ENCODE data around the gene LAMTOR5.
"Not testable (repeated sequence)": the region's sequence is repeated elsewhere in the genome, so short reads cannot be mapped to it uniquely, and the experiment has no call there.

The LAMTOR5 gene

DNA sequence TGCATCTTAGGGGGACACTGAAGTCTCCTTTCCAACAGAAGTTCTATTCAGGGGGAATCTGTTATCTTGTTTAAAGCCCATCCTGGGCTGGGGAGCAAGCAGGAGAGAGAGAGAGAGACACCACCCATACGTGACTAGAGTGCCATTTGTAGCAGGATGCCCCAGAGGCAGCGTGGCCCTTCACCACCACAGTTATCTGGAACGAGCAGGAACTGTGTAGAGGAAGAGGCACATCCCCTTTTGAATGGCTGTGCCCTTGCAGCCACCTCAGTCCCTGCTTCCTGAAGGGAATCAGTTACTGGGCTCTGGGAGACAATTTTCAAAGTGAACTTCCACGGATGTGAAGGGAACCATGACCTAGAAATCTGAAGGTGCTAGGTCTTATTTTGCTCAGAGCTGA is 19.4 kb upstream of the LAMTOR5 start:
- peak; percentile 39 to 62 for DNase-seq

DNA sequence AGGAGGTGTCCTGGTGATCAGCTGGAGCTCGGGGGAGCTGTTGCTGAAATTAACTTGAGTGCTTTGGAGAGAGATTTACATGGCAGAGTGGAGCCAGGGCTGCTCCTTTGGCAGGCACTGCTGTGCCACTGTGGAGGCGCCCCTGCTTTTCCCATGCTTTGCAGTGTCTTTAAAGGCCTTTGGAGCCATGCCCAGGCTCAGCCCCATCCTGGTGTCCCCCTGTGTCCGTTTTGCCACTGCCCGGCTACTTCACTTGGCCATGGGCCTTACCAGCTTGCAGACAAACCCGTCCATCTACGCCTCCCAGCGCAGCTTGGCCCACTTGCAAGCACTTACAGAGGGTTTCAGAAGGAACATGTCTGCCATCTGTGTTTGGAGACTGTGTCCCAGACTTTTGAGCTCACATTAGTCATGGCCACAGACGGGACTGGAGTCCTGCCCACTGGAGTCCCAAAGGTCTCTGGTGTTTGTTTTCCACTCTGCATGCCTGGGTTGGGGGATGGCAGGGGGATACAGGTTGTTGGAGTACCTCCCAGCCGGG is 18.2 kb upstream of the LAMTOR5 start:
- DNase-seq = no peak

DNA sequence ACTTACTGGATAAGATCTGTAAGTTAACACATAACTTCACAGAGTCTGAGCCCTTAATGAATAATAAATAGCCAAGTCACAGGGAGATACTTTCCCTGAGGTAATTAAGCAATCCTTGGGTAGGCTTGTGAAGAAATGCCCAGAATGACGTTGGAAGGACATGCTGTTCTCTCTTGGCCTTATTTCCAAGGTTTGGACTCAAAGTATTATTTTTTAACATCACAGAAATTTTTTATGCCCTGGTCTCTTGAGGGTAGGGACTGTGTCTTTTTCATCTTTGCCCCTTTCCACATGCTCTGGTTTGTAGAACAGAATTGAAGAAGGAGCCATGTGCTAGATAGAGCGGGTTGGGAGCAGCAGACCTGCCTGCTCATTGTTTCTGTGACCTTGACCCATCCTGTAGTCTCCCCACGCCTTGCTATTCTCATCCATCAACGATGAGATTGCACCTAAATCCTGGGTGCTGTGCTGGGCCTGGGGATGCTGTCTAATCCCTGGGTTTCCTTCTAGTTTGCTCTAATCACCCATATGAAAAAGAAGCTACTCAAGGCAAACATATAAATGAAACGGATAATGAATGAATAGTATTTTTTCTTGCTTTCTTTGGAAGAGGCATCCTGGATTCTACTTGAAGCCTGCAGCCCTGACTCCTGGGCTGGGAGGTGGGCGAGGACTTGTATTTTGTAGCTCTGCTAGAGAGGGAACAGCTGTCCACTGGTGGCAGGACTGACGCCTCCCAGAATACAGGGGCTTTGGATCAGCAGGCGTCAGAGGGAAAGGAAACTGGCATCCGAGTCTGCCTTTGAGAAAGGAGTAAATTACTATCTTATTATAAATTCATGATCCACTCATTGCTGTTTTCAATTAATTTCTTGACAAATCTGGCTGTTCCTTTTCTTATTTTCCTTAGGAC is 17.5 kb upstream of the LAMTOR5 start:
- DNase-seq = peak; percentile 68 to 77

DNA sequence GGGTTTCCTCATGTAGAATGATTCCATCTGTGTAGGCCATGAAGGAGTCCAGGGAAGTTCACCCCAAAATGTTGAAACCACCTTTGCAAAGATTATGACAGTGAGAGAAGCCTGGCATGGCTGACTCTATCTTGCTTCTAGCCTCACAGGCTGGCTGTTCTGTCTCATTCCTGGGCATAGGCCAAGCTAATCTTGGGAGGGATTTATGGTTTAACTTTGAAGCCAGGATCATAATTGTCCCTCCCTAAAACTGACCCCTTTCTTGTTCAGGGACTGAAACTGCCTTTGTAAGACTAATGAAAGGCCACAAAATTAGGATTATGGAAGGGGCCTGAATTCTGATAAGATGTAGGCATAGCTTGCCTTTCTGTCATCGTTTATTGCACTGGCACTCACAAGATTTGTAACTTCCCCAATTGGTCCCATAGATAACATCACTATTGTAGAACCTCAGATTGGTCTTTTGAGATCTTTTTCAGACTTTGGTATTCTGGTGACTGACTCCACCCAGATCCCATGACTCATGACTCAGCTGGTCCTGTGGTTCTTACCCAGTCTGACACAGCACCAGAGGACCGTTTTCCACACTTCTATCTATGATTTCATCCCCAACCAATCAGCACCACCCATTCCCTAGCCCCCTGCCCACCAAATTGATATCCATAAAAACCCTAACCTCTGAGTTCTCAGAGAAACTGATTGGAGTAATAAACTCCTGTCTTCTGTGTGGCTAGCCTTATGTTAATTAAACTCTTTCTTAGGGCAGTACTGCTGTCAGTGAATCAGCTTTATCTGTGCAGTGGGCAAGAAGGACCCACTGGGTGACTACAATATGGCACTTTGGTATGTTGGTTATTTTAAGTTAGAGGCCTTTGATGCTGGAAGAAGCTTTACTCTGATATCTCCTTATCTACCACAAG is 13.6 kb upstream of the LAMTOR5 start:
- peak; percentile 96 to 97 for DNase-seq

DNA sequence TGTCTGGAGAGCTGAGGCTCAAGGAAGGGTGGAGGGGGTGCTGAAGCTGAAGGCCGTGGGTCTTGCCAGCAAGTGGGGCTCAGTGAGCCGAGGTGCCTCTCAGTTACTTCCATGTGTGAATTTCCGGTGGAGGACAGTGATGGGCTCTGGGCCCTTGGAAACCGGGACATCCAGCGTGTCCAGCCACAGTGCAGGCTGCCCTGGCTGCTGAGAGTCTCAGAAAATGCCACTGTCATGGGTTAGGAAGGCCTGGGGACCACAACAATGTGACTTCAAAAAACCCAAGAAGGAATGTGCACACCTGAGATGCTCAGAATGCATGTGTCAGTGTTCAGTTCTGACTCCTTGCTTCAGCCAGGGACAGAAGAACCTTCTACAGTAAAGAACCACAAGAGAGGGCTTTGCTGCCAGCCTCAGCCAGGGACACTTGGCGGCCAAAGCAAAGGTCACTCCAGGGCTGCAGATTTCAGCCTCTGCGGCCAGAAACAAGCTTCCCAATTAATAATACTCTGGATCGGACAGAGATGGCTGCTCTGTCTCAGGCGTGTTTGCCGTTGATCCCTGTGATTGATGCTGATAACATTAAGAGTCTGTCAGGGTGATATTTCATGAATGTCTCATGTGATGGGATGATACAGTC is 12.6 kb upstream of the LAMTOR5 start:
- DNase-seq = no peak

DNA sequence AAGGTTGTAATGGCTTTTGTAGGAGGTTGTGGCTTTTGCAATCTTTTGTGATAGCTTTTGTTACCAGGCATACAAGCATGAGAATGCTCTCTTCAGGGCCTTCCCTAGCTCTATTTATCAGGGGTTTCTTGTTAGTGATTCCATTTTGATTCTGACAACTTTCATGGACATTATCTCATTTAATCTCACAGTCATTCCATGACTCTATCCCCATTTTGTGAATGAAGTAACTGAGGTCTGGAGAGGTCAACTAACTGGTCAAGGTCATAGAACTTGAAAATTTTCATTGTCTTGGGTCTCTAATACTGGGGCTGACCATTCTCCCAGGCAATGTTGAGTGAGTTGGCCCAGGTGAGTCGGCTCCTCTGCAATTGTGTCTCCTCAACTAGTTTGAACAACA is 11.2 kb upstream of the LAMTOR5 start:
- DNase-seq = peak; percentile 24 to 47

DNA sequence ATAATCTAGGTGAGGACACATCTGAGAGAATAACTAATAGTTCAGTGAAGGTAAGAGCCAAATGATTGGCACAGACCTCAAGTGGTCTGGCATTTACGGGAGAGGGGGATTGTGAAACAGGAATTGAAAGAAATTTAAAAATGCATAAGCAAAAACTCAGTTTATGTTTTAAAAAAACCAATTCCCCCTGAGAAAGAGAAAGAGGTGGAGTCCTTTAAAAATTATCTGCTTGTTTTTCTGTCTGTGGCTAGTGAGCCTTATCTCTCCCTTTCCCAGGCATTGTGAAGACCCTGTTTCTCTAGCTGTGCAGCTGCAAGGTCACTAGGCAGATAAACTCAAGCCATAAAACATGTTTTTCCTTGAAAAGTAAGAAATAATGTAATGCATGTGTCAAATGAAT is 5.6 kb upstream of the LAMTOR5 start:
- DNase-seq = not testable (repeated sequence)

DNA sequence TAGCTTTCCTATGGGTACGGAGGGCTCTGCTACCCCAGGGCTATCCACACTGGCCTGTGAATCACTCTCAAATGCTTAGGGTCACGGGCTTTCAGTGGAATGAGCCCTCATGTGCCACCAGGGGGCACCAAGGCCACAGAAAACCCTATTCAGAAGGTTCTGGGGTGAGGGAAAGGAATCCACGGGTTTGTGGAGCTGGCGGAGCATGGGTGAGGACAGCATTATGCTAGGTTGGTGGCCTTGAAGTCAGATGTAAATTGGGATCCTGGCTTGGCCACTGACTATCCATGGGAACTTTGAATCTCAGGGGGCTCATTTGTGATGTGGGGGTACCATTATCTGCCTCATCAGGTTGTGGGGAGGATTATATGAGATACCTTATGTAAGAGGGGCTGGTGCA is 5.1 kb upstream of the LAMTOR5 start:
- peak; percentile 91 to 92 for DNase-seq

DNA sequence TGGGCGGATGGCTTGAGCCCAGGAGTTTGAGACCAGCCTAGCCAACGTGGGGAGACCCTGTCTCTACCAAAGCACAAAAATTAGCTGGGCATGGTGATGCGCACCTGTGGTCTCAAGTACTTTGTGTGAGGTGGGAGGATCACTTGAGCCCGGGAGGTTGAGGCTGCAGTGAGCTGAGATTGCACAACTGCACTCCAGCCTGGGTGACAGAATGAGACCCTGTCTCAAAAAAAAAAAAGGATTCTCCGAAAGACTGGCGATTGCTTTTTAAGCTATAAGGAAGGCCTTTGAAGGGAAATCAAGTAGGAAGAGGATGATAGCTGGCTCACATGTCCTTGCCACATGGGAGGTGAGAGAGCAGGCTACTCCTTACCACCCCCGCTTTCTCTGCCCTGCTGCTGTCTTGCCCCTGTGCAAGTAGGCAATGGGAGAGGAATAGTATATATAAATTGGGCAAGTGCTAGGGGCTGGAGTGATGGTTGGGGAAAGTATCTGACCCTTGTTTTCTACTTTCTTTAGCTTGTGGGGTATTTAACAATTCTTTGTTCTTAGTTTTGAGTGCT is 3.8 kb upstream of the LAMTOR5 start:
- peak; percentile 43 to 80 for DNase-seq

DNA sequence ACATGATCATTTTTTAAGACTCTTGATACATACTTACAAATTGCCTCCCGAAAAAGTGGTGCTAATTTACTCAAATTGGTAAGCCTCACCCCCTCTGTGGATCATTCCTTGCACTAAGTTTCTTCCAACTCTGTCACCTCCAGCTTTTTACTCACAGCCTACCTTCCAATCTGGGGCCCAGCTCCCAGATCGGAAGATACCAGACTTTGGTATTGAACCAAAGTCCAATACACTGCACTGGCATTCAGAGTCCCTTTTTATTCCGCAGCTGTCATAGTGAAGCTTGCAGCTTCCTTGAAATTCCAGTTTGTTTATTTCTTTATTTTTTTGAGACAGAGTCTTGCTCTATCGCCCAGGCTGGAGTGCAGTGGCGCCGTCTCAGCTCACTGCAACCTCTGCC is 1.8 kb upstream of the LAMTOR5 start:
- no peak for DNase-seq

DNA sequence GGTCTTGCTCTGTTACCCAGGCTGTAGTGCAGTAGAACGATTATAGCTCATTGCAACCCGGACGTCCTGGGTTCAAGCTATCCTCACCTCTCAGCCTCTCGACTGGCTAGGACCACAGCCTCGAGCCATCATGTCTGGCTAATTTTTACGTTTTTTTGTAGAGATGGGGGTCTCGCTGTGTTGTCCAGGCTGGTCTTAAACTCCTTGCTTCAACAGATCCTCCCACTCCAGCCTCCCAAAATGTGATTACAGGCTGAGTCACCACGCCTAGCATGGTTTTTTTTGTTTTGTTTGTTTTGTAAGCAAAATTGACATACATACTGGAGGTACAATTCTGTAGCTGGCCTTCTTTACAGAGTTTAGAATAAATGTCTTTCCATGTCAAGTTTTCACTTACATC is 994 bp upstream of the LAMTOR5 start:
- peak in 1 of 2 donors; percentile 36 for DNase-seq

DNA sequence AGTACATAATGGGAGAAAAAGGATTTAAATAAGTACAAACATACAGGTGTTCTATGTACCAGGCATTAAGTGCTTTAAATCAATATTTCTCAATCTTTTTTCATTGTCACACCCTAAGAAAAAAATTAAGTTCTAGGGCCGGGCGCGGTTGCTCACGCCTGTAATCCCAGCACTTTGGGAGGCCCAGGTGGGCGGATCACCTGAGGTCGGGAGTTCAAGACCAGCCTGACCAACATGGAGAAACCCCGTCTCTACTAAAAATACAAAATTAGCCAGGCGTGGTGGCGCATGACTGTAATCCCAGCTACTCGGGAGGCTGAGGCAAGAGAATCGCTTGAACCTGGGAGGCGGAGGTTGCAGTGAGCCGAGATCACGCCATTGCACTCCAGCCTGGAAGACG is 1.1 kb downstream of the LAMTOR5 start:
- DNase-seq = not testable (repeated sequence)

DNA sequence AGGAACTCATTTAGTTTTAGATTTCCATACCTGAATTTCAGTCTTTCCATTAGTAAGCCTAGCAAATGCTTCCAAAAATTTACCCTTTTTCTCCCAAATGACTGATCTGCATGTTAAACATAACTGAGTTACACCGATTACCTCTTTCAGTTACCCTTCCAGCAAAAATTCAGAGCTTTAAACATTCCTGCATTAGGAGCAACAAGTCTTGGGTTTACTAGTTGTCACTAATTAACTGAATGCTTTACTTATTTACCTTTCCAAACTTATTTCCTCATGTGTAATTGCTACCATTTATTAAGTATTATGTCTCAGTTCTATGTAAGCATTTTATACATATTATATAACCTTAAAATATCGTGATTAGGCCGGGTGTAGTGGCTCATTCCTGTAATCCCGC is 3.1 kb downstream of the LAMTOR5 start:
- no peak for DNase-seq

DNA sequence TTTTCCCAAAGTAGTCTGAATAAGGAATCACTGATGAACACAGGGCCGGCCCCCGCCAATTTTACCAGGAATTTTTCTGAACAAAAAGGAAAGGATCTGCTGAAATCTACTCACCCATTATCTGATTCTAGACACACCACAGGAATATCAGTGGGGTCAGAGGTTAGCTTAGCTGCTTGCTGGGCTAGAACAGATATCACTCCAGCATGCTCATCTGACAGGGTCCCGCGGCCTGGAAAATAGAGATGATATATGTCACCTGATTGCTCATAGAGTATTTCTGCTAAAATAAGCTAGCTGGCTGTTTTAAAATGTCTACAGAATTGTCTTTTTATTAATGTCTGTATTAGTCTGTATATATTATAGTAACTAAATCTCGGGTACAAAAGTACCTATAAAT is 3.7 kb downstream of the LAMTOR5 start:
- no peak for DNase-seq

DNA sequence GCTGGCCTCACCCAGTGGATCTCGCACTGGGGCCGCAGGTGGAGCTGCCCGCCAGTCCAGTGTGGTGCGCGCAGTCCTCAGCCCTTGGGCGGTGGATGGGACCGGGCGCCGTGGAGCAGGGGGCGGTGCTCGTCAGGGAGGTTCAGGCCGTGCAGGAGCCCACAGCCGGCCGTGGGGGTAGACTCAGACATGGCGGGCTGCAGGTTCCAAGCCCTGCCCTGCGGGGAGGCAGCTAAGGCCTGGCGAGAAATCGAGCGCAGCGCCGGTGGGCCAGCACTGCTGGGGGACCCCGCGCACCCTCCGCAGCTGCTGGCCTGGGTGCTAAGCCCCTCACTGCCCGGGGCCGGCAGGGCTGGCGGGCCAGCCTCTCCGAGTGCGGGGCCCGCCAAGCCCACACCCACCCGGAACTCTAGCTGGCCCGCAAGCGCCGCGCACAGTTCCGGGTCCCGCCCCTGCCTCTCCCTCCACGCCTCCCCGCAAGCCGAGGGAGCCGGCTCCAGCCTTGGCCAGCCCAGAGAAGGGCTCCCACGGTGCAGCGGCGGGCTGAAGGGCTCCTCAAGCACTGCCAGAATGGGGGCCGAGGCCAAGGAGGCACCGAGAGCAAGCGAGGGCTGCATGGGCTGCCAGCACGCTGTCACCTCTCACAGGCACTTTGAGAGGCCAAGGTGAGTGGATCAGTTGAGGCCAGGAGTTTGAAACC is 11.1 kb downstream of the LAMTOR5 start:
- DNase-seq = not testable (repeated sequence)

DNA sequence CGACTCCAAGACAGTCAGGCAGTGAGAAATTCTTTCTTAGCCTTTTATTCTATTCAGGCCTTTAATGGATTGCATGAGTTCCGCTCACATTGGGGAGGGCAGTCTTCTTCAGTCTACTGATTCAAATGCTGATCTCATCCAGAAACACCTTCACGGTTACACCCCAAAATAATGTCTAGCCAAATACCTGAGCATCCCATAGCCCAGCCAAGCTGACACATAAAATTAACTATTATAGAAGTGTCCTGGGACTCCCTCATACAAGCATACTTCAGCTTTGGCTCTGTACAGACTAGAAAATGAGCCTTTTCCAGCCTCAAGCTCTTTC is 13.0 kb downstream of the LAMTOR5 start:
- DNase-seq = no peak

DNA sequence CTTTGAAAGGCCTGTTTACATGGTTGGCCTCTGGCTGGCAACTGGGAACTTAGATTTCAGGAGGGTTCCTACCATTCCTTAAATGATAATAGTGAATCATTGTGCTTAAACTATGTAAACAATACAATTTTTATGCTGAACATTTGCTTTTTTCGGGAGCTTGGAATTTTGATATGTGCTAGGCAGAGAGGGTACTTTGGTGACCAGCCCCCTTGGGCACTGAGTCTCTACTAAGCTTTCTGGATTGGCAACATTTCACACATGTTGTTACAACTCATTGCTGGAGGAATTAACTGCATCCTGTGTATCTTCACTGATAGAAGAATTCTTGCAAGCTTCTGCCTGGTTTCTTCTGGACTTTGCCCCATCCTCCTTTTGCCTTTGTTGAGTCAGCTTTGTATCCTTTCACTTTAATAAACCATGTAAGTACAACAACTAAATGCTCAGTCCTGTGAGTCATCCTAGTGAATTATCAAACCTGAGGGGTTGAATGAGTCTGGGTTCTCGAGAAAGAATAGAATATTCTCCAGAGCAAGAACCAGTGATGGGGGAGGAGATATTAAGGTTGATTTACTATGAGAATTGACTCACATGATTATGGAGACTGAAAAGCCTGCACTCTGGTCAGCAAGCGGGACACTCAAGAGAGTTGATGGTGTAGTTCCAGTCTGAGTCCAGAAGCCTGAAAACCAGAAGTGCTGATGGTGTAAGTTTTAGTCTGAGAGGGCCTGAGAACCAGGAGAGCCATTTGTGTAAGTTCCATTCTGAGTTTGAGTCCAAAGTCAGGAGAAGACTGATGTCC is 13.6 kb downstream of the LAMTOR5 start:
- no peak for DNase-seq

DNA sequence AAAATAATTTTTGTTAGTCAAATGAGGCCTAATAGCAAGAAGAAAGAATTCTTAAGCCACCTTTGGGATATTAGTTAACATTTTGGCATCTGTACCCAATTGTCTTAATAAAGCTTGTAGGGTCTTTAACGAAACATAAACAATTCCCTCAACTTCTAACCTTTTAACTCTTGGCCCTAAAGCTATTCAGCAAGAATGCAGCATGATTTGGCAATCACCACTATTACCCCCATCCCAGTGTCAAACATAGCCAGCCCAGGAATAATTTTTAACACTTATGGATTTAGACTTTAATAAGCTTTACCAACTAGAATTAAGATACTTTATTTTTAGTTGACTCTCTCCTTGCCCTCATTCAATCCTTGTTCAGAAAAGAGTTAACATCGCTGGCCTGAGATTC is 14.2 kb downstream of the LAMTOR5 start:
- no peak for DNase-seq

DNA sequence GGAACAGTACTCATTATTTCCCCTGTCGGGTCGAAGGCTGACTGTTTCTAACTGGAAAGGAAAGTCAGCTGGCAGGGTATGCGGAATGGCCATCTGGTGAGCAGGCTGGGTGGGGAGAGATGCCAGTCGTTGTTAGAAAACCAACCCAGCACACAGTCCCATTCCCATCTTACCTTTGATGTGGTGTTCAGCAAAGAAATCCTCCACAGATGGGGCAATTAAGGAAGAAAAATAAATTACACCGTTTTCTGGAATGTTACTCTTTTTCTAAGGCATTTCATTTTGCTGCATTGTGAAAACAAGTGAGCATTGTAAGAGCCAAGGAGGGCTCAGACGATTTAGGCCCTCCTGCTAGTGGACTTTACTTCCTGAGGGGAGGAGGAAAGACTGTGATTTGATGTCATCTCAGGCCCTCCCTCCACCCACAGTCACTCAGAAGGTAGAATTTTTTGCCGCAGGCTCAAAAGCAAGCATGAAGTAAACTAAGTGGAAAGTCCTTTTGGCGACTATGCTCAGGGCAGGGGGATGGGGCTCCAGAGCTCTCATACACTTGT is 16.7 kb downstream of the LAMTOR5 start, which contains the start of gene SLC16A4:
TSS of gene SLC16A4 (minus strand) at position 335 of the 554 bp plus-strand sequence. CDS start 1,703 bp downstream, outside the sequence.
- no peak for DNase-seq

DNA sequence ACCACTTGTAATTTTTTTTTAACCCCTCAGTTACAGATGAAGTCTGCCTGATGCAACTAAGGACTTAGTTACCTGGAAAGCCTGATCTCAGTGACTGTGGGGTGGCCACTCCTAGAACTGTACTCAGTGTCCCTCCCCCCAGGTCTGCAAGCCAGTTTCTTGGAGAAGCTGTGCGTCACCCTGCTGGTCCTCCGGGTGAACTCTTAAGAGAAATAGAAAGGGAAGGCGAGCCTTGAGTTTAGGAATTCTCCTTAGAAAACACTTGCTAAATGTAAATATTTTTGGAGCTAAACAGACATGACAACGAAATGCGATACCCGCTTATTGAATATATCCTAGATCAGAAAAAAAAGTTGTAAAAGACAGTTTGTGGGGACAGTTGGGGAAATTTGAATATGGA is 17.4 kb downstream of the LAMTOR5 start:
- DNase-seq = no peak
